Ureter (tissue), 1 donor: Measurements from ENCODE around the gene REEP3. TPM values are rescaled to one million over a fixed set of nuclear protein-coding genes. Genes with fewer than 3 reads are reported as not detected.
"Not testable (repeated sequence)": the region's sequence is repeated elsewhere in the genome, so short reads cannot be mapped to it uniquely, and the experiment has no call there.

Experiments used
- DNase-seq: peaks from one replicate; pipeline ENCODE4 v3.0.0-alpha.2; 2020; ENCODE audit warnings: low spot score
- total RNA-seq: library from RNA; stranded (reverse); gene quantifications from one replicate; pipeline ENCODE4 v1.2.4, GENCODE V29; 2023
- donor health status: DM: yes; HTN: yes; CAD: no.

Gene REEP3
- total RNA-seq, 1 donor from 2014 or later, result 56.7 TPM

DNA sequence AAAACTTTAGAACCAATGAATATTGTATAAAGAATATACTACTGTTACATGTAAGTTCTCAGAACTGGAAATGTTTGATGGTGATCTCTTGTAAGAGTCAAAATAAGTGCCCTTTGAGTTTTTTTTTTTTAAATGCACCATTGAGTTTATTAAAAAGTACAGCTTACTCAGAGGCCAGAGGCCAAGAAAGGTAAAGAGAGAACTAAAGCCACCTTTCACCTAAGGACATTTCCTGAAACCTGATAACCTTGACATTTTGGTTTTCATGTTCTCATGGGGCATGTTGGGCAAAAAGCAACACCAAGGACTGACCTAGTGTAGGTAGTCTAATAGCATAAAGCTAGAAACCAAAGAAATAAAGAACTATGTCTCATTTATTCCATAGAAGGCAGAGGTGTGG lies 27.7 kb downstream of the REEP3 start:
- no peak for DNase-seq

DNA sequence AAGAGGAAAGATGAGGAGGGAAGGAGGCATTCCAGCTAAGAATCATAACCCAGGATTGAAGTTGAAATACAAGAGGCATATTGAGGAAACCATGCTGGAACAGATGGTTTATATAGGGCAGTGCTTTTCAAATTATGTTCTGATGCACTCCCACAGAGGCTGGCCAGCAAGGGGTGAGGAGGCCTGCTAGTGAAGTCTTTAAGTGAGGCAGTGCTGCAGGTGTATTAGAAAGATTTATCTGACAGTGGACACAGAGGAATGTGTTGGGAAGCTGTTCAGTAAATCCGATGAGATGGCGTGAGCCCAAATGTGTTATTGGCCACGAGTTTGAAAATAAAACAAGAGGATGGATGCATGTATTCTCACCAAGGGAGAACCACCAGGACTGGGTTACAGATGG lies 28.6 kb downstream of the REEP3 start:
- DNase-seq, result no peak

- DNase-seq, result no peak
Measured at GRCh38 chr10:63553031-63553430, 31.8 kb downstream of the REEP3 start.

- DNase-seq, result no peak
Measured at GRCh38 chr10:63553473-63553872, 32.3 kb downstream of the REEP3 start.

DNA sequence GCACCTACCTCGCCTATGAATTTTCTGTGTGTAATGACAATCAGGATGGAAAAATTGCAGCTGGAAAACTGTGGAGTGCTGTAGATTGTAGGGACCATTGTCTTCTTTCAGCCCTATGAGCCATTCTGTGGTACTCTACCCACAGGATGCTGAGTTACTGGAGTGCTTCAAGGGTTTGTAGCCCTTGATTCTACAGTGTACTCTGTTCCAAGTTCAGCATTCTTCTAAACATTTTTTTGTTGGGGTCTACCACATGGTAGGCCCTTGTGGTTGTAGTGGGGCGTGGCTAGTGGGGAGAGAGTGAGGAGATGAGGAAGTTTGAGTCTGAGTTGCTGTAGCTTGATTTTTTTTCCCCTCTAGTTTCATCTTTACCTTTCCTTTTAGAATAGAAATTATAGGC lies 33.5 kb downstream of the REEP3 start:
- no peak for DNase-seq

- DNase-seq, result no peak
Measured at GRCh38 chr10:63555330-63555729, 34.1 kb downstream of the REEP3 start.

GRCh38 chr10:63558132-63558784 lies 37.1 kb downstream of the REEP3 start:
- DNase-seq, result no peak

DNA sequence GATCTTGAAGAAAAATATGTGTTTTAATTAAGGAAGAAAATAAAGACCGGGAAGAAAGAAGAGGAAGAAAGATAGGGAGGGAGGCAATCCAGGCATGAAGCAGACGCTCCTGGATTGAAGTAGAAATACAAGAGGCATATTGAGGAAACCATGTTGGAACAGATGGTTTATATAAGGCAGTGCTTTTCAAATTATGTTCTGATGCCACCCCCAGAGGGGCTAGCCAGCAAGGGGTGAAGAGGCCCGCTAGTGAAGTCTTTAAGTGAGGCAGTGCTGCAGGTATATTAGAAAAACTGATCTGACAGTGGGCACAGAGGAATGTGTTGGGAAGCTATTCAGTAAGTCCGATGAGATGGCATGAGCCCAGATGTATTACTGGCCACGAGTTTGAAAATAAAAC lies 40.1 kb downstream of the REEP3 start:
- no peak for DNase-seq

DNA sequence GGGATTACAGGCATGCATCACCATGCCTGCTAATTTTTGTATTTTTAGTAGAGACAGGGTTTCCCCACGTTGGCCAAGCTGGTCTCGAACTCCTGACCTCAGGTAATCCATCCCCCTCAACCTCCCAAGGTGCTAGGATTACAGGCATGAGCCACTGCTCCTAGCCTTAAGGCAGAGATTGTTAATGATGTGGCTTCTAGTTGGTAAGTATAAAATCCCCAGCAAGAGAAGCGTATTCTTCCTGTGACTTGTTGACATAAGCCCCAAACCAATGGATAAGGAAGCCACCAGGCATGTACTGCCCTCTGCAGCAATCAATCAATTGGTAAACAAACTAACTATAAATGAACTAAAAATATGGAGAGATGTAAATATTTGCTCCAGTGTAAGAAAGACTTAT lies 41.2 kb downstream of the REEP3 start:
- DNase-seq, result no peak

DNA sequence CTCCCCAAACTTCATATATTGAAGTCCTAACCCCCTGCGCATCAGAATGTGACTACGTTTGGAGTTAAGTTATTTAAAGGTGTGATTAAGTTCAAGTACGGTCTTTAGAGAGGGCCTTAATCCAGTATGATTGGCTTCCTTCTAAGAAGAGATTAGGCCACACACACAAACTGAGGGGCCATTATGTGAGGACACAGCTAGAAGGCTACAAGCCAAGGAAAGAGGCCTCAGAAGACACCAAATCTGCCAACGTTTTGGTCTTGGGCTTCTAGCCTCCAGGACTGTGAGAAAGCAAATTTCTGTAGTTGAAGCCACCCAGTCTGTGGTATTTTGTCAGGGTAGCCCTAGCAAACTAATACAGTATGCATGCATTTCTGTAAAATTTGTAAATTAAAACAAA lies 41.7 kb downstream of the REEP3 start:
- DNase-seq, result no peak

- DNase-seq, result no peak
Measured at GRCh38 chr10:63563623-63564022, 42.4 kb downstream of the REEP3 start.

DNA sequence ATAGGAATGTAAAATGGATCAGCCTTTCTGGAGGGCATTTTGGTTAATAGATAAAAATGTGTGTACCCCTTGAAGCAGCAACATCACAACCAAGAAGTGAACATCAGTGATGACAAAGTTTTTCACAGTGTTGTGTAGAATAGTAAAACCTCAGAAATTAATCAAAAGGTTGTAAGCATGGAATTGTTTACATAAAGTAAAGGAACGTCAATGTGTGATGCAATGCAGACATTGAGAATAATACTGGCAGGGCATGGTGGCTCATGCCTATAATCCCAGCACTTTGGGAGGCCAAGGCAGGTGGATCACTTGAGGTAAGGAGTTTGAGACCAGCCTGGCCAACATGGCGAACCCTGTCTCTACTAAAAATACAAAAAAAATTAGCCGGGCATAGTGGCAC lies 43.5 kb downstream of the REEP3 start:
- not testable (repeated sequence) for DNase-seq

DNA sequence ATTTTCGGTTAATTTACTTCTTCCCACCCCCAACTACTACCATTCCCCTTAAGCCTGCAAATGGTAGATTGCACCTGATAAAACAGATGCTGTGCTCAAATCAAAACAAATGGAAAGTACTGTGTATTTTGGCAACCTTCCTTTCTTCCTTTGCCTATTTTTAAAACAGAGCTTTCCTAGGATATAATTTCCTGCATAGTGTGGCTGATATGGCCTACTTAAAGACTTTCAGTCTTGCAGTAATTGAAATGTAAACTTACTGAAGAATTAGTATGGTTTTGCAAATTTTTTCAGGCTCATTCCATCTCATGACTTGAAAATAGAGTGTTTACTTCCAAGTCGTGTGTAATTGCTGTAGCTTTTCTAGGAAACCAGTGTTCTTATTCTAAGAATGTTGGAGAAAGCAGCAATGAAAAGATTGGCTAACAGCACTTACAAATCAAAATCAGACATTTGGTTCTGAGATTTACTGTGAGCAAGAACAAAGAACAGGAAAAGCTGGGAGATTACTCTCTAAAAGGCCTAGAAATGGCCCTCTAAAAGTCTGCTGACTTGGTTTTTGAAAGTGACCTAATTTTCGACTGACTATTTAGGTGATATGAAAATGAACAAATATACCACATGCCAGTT lies 52.0 kb downstream of the REEP3 start:
- no peak for DNase-seq

DNA sequence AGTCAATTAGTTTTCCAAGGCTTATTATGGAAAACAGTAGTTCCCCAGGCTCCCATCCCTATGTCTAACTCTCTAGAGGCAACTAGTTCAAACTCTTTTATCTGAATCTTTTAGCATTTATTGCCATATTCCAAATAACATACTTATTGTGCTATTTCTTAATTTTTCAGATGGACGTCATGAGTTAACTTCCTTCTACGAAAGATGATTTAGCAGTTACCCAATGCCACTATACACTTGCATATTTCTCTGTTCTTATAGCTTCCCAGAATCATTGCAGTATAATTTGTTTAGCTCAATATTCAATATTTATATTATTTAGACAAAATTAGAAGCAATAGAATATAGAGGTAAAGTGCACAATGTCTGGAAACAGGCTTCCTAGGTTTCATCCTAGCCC lies 52.8 kb downstream of the REEP3 start:
- no peak for DNase-seq

DNA sequence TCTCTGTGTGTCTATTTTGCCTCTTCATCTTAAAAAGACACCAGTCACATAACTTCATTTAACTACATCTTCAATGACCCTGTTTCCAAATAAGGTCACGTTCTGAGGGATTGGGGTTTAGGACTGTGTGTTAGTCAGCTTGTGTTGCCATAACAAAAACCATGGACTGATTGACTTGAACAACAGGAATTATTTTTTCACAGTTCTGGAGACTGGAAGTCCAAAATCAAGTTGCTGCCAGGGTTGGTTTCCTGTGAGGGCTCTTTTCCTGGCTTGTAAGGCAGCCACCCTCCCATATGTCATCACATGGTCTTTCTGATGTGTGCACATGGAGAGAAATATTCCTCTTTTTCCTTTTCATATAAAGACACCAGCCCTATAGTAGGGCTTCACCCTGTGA lies 55.3 kb downstream of the REEP3 start:
- DNase-seq, result no peak

- no peak for DNase-seq
Measured at GRCh38 chr10:63578501-63578900, 57.3 kb downstream of the REEP3 start.

GRCh38 chr10:63579371-63580014 lies 58.3 kb downstream of the REEP3 start:
- no peak for DNase-seq

DNA sequence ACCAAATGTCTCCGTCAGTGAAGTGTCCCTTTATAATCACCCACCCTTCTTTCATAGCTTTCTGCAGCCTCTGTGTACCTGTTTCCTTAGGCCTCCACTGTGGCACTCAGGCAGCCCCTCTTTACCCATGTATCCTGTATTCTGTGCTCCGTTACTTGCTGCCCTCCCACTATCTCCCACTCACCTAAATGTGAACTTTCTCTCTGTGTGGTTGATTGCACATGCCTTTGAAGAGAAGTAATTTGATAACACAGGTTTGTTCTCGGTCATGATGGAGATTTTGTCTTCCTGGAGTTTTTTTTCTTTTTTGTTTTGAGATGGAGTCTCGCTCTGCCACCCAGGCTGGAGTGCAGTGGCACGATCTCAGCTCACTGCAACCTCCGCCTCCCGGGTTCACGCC lies 61.5 kb downstream of the REEP3 start:
- no peak for DNase-seq

- DNase-seq, result no peak
Measured at GRCh38 chr10:63583397-63583796, 62.2 kb downstream of the REEP3 start.

DNA sequence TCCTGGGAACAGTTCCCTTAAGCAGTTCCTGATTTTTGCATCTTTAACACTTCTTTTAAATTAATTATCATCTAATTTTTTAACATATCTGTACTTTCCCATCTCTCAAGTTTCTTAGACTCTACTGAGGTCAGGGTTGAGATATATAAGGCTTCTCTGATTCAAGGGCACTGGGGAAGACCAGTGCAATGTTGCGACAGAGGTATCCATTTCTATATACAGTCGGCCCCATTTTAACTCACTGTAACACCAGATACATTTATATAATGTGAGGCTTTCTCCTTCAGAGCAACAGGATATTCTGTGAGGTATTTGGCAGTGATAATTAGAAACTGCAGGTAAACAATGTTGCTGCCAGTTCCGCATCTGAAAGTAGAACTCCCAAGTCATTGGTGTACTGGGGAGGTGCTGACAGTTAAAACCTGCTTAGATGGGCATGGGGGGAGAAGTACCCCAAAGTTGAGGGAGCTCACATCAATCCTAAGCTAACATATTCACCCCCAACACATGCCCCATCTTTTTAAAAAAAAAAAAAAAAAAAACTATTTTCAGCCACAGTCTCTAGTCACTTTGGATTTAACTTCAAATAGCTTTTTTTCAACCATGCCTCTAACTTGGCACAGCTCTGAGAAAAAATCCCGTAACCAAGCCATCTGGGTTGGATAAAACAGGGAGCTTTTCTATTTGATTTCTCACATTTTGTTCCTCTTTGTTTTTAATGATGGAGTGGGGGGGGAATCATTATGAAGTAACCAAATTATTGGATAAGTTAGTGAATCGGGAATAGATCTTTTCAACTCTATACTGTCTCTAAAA lies 62.9 kb downstream of the REEP3 start:
- DNase-seq, result no peak

DNA sequence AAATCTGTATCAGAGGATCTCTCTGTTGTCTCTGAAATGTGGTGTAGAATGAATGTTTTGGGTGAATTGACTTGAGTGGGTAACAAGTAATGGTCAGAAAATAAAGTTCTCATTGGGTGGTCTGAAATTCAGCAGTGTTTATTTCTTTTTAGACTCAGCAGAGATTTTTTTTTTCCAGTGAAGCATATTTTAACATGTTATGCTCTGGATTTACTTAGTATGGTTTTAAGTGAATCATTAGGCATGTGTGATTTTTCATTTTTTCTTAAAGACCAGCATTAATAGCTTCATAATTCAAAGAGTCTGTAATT lies 63.5 kb downstream of the REEP3 start:
- DNase-seq, result no peak

DNA sequence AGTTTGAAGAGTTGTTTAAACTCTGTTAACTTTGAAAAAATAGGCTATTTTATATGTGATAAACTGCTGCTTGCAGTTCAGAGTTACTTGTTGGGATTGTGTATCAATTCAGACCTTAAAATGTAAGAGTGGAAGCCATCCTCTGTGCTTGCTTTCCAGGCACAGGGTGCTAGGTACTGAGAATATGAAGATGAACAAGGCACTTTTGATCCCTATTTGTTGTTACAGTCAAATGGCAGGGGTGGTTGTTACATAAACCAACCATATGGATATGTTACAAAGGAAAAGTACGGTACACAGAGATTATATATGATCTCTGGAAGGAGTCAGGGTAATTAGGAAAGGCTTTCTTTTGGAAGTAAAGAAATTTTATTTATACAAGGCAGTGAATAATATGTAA lies 63.8 kb downstream of the REEP3 start:
- no peak for DNase-seq

- no peak for DNase-seq
Measured at GRCh38 chr10:63586043-63586442, 64.8 kb downstream of the REEP3 start.
